Activated gamma-delta T cell (primary cell): ENCODE measurements around the gene NCBP3.
"Not testable (repeated sequence)": the region's sequence is repeated elsewhere in the genome, so short reads cannot be mapped to it uniquely, and the experiment has no call there.

Experiments
- DNase-seq: peaks from one replicate; lab custom pipeline; 2025; lab: John Stamatoyannopoulos, UW

NCBP3 gene

GRCh38 chr17:3882276-3882675 is 36.2 kb upstream of the NCBP3 start:
- no peak for DNase-seq

- DNase-seq, result no peak
Observed at GRCh38 chr17:3880983-3881382, 34.9 kb upstream of the NCBP3 start.

DNA sequence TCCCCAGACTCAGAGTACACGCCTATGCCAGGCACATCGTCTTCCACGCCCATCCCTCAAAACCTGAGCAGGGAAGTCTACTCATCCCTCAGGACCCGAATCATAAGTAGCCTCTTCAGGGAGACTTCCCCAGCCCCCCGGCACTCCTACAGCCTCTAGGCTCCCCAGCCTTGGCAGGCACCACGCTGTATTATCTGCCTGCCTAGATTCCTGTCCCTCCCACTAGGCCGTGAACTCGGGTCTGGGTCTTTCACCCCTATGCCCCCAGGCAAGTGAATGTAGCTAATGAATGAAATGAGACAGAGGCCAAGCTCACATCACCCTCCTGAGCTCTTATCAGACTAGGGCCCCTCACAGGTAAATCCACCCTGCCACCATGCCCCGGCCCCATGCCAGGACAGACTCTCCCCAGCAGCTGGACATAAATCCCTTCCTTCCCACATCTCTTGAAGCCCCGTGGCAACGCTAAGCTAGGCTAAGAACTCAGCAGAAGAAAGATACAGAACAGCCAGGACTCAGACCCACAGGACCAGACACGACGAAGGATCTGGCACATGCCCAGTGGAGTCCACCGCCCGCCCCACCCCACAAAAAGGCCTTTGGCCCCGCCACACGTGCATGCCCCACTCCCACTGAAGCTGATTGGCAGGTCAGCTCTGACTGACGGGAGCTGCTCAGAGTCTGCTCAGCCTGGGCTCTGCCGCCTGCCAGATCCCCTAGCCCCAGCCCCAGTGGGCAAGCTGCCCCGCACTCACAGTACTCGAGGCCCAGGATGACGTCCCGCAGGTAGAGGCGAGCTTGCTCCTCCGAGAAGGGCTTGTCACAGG is 33.8 kb upstream of the NCBP3 start:
- DNase-seq, result no peak

DNA sequence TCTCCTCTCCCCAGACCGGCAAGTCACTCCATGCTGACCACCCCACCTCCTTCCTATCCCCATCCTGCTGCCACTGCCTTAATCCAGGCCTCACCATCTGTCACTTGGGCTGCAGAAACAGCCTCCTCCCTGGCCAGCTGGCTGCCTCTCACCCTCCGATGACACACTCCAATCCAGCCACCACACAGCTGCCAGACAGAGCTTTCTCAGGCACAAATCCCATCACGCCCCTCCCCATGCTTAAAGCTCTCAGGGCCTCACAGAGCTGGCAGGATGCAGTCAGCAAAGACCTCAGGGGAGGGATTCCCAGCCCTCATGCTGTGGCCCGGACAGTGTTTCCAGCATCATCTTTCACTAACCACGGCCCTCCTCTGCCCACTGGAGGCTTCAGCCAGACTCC is 33.1 kb upstream of the NCBP3 start:
- no peak for DNase-seq

GRCh38 chr17:3877220-3877619 is 31.2 kb upstream of the NCBP3 start:
- DNase-seq, result no peak

- DNase-seq, result no peak
Observed at GRCh38 chr17:3875317-3875716, 29.3 kb upstream of the NCBP3 start.

GRCh38 chr17:3873862-3874261 is 27.8 kb upstream of the NCBP3 start:
- DNase-seq, result no peak

GRCh38 chr17:3870871-3871306 is 24.8 kb upstream of the NCBP3 start:
- DNase-seq, result peak; percentile 25

GRCh38 chr17:3867606-3868005 is 21.6 kb upstream of the NCBP3 start:
- no peak for DNase-seq

- DNase-seq, result no peak
Observed at GRCh38 chr17:3867106-3867505, 21.1 kb upstream of the NCBP3 start.

DNA sequence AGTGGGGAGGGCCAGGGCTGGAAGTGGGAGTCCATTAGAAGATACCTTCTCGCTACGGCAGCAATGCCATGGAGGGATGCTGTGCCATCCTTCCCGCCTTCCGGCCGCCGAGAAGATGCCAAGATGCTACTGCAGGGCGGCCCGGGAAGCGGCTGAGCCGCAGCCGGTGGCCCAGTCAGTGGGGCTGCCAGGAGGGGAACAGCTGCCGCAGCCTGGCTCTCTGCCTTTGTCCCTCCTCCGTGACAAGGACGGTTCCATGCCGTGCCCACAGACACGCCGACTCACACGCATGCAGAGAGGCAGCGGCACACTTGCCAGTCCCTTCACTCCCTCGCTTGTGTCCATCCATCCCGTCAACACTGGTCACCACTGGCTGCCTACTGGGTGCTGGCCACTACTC is 20.2 kb upstream of the NCBP3 start:
- DNase-seq, result no peak

- DNase-seq, result no peak
Observed at GRCh38 chr17:3865176-3865575, 19.1 kb upstream of the NCBP3 start.

- no peak for DNase-seq
Observed at GRCh38 chr17:3864534-3864933, 18.5 kb upstream of the NCBP3 start.

DNA sequence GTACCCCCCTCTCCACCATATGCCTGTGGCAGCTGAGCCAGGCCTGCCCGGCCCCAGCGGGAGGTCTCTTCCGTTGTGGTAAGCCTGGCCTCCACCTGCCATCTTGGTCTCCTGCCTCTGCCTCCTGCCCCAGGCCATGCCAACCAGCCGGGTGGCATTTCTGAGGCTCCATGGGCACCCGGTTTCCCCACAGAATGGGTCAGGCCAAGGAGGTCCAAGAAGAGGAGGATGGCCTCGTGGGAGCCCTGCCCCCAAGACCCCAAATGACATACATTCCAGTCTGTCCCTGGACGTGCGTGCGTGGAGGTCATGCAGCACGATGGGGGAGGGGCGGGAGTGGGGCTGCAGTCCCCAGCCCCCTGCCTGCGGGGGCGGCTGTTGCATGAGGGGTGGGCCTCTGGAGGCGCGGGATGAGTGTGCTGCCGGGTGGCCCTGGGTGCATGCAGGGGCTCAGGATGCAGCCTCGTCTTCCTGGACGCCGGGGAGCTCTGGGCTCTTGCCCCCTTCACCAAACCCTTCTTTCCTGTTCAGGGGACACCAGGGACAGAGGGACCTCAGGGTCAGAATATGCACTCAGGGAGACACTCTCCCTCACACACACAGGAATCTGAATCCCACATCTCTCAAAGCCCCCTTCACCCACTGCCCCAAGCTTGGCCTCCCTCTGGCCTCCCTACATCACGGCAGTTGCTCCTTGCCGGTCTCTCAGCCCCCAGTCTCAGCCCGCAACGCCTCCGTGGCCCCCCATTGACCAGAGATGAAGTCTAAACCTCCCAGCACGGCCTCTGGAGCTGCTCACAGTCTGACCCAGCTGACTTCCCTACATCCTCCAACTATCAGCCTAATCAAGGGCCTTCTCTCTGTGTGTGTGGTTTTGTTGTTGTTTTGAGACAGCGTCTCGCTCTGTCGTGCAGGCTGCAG is 16.0 kb upstream of the NCBP3 start:
- DNase-seq, result no peak

DNA sequence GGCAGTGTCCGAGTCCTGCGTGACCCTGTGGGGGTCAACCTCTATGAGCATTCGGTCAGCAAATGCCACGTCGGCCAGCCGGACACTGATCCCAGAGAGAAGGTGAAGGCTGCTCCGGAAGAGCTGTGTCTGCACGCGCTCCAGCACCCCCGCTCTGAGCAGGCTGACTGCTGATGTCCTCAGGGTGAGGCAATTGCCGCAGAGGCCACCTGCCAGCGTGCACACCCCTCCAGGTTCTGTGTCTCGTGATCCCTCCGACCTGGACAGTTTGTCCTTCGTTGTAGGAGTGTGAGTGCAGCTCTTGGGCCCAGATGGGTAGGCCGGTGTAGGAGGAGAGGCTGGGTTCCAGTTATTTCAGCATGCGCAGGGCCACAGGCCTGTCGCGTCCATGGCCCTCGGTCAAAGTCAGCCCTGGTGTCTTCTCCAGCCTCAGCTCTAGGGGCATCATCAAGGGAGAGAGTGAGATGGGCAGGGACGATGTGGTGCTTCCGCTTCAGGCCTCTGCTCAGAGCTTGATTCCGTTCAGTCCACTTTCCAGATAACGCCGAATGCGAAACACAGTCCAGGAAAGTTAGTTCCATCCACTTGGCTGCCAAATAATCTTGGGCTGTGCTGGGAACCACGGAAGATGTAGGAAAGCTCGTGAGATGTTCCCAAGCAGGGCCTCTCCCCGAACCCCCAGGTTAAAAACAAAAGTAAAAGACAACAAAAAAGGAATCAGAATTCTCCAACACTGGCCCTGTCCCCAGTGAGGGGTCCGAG is 15.1 kb upstream of the NCBP3 start:
- no peak for DNase-seq

DNA sequence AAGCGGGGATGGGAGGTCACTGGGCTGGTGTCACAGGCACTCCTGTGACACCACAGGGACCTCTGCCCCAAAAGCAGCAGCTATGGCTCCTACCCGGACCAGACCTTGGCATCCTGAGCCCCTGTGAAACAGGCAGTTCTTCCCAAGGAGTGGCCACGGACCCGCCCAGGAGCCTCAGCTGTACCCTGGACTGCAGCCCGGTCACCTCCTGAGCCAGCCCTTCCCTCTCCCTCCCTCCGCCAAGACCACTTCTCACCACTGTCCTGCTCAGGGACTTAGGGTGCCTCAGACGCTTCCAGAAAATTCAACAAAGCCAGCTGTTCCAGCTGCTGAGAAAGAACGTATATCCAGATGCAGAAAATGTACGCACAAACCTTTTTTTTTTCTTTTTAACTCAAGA is 13.9 kb upstream of the NCBP3 start:
- DNase-seq, result no peak

DNA sequence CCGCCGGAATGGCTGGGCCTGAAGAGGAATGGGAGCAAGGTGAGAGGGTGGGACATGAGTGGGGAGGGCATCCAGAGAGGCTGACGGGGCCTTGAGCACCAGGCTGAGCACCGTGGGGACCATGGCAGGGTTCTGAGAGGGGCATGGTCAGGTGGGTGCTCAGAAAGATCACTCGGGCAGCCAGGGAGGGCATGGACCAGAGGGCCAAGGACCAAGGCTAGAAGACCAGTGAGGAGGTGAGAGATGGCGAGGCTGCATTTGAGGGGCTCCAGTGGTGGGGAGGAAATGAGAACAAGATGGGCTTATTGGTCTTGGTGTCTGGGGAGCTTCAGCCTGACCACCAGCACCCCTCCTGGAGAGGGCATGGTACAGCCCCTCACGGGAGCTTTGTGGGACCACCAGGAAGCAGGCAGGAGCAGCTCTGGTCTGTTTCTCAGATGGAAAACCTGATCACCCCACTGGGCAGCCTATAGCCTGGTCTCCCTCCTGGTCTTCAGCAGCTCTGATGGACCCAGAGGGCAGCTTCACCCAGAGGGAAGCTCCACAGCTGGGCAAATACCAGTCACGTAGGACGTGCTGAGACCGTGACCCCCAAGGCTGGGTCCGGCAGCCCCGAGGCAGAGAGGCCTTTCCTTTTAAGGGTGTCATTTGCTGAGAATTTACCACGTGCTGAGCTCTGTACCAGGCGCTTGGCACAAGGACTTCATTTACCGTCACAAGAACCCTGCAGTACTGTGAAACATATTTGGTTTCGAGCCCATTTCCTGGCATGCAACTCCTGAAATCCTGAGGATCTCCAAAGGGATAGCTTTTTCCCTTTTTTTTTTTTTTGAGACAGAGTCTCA is 11.4 kb upstream of the NCBP3 start:
- DNase-seq, result no peak

DNA sequence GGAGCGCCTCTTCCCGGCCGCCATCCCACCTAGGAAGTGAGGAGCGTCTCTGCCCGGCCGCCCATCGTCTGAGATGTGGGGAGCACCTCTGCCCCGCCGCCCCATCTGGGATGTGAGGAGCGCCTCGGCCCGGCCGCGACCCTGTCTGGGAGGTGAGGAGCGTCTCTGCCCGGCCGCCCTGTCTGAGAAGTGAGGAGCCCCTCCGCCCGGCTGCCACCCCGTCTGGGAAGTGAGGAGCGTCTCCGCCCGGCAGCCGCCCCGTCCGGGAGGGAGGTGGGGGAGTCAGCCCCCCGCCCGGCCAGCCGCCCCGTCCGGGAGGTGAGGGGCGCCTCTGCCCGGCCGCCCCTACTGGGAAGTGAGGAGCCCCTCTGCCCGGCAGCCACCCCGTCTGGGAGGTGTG is 8.2 kb upstream of the NCBP3 start:
- DNase-seq, result not testable (repeated sequence)

DNA sequence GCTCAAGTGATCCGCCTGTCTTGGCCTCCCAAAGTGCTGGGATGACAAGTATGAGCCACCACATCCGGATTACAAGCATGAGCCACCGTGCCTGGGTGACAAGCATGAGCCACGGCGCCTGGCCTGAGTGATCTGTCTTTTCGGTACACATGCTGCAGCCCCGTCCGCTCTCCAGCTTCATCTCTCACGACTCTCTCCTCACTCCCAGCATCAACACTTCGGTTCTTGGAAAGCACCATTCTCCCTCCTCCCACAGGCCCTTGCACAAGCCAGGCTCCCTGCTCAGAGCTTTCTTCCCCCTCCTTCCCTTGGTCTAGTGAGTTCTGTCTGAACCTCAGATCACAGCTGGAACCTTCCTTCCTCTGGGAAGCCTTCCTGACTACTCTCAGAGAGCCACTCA is 6.5 kb upstream of the NCBP3 start:
- no peak for DNase-seq

GRCh38 chr17:3851461-3852100 is 5.5 kb upstream of the NCBP3 start:
- DNase-seq, result no peak
